ENCODE data around the gene TEKT2.

- TF ChIP-seq CTCF (IDR thresholded peaks at IDR 0.05; ENCODE audit: insufficient read depth, low read length, poor library complexity, severe bottlenecking) (no peak), EZH2phosphoT487 (conservative IDR thresholded peaks at IDR 0.05; ENCODE audit: low read length) (no peak)
Measured at GRCh38 chr1:36128126-36128904, 44.4 kb downstream of the TEKT2 start.

All from SU-DHL-6 (cell line).